HG02678 (cell line): ENCODE measurements around the gene GLB1L2.

ENCODE experiments used
- ATAC-seq: cut with Tn5 transposase; IDR thresholded peaks from one replicate; pipeline ENCODE4 v1.9.1; 2021; ENCODE audit warnings: mild to moderate bottlenecking, moderate library complexity; ENCODE audit not compliant: unreplicated experiment

The GLB1L2 gene

DNA sequence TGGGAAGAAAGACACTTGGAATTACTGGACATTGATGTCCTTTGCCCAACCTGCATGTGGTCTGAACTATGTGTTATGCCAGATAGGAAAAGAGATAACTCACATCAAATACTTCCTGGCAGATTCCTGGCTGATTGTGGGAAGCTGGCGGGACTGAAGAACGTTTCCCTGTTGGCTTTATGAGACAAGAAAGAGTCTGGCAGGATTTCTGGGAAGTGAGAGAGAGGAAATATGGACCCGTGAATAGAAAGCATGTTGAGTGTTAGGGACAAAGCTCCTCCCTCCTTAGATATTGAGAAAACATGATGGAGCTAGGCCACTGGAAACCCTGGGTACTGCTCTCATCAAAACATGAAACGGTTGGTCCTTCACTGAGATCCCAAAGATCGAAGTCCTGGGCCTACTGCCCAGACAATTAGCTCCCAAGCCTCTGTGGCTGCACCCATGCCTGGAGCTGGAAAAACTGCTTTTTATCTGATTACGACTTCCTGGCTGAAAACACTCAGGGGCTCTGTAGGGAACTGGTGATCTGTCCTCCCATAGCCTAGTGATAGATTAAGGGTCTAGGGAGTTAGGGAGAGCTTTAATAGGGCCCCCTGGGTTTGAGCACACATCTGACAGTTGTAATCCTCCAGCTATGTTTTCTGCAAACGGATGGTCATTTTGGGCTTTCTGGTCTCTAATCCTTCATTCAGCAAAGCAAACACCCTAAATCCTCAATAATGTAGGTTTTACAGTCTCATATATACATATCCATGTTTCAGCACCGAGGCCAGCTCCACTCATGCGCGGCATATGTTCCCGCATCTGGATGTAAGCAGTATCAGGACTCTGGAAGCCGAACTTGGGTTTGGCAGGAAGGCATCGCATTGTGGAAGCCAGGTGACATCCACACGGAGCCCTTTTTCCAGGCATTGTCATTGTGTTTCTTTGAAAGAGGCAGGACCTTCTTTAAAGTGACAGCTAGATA lies 86.4 kb downstream of the GLB1L2 start:
- ATAC-seq, result no peak

DNA sequence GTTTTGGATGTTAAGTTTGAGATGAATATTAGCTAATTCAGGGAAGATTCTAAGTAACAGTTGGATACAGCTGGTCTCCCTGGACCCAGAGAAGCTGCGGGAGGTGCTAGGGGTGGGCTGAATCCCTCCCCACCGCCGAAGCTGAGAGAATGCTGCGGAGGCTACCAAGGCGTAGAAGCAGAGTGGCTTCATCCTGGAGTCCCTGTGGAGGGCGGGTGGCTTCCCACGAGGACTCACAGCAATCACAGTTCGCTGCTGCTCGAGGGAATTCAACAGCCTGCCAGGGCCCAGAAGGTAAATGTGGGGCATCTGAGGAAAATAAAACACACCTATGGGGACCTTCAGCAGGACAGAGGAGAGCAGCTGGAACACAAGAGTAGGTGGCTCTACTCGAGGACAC lies 91.3 kb downstream of the GLB1L2 start:
- ATAC-seq, result no peak

DNA sequence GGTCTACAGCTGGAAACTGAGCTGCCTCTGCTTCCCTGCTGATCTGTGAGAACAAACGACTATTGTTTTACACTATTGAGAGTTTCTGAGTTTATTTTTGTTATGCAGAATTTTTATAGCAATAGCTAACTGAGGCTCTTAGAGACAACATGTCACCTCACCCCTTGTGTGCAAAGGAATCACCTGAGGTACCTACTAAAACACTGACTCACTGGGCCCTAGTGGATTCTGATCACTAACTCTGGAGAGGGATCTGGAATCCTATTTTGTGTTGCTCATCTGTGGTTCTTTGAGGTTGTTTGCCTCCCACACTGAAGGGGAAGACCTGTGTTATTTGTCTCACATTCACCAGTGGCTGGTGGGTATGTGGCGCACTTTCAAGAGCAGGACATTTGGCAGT lies 93.6 kb downstream of the GLB1L2 start:
- ATAC-seq, result no peak
